ENCODE measurements around the gene SLC9A9. TPM values are rescaled to one million over a fixed set of nuclear protein-coding genes. Genes with fewer than 3 reads are reported as not detected.

The SLC9A9 gene
- total RNA-seq, 4 donors from 2014 or later: 12.8 to 63.8 (median 33.3) TPM

- intact Hi-C loops (cut with DNase I; ENCODE audit: low total_unique reads): no loop called here
- Histone ChIP-seq H3K36me3 (no peaks in the 10 kb centered on the region), H3K27ac (peak overlapping the region in 1 of 2 donors; percentile 33), H3K4me3 (no peak overlapping the region), H3K4me1 (no peaks in the 10 kb centered on the region), H3K27me3 (no peaks in the 10 kb centered on the region), H3K9me3 (no peaks in the 10 kb centered on the region)
- no peak for DNase-seq
- TF ChIP-seq CTCF (IDR thresholded peaks at IDR 0.05) (no peak), POLR2A (IDR thresholded peaks at IDR 0.05) (no peak)
These were observed 78.7 kb downstream of the SLC9A9 start for GRCh38 chr3:143769616-143770015.

- DNase-seq: no peak
- Histone ChIP-seq H3K4me1 (no peaks in the 10 kb centered on the region), H3K9me3 (no peaks in the 10 kb centered on the region), H3K36me3 (no peaks in the 10 kb centered on the region), H3K4me3 (no peak overlapping the region), H3K27me3 (no peaks in the 10 kb centered on the region), H3K27ac (no peak overlapping the region)
- TF ChIP-seq CTCF (IDR thresholded peaks at IDR 0.05) (no peak), POLR2A (IDR thresholded peaks at IDR 0.05) (no peak)
- intact Hi-C loops (cut with DNase I; ENCODE audit: low total_unique reads): no loop called here
These were observed 83.4 kb downstream of the SLC9A9 start for GRCh38 chr3:143764840-143765239.

- TF ChIP-seq POLR2A (IDR thresholded peaks at IDR 0.05): no peak
- peak in 1 of 4 experiments; percentile 5 for TF ChIP-seq CTCF (IDR thresholded peaks at IDR 0.05)
These were observed 84.6 kb downstream of the SLC9A9 start for GRCh38 chr3:143763564-143764162.

GRCh38 chr3:143757691-143758090, 90.6 kb downstream of the SLC9A9 start:
- TF ChIP-seq CTCF (IDR thresholded peaks at IDR 0.05) (no peak), POLR2A (IDR thresholded peaks at IDR 0.05) (no peak)
- Histone ChIP-seq H3K4me1 (no peaks in the 10 kb centered on the region), H3K27me3 (no peaks in the 10 kb centered on the region), H3K36me3 (no peaks in the 10 kb centered on the region), H3K27ac (no peak overlapping the region), H3K9me3 (no peaks in the 10 kb centered on the region), H3K4me3 (no peak overlapping the region)
- intact Hi-C loops (cut with DNase I; ENCODE audit: low total_unique reads): no loop called here
- no peak for DNase-seq

More at GRCh38 chr3:143763564-143764162, 84.6 kb downstream of the SLC9A9 start:
- DNase-seq: no peak
- Histone ChIP-seq H3K4me3 (no peak overlapping the region), H3K36me3 (no peaks in the 10 kb centered on the region), H3K27ac (no peak overlapping the region), H3K9me3 (no peaks in the 10 kb centered on the region), H3K27me3 (no peaks in the 10 kb centered on the region), H3K4me1 (no peaks in the 10 kb centered on the region)
- intact Hi-C loops (cut with DNase I; ENCODE audit: low total_unique reads): no loop called here

GRCh38 chr3:143755978-143756377, 92.3 kb downstream of the SLC9A9 start:
- Histone ChIP-seq H3K27me3 (no peaks in the 10 kb centered on the region), H3K4me3 (no peak overlapping the region), H3K9me3 (no peaks in the 10 kb centered on the region), H3K27ac (no peak overlapping the region), H3K36me3 (no peaks in the 10 kb centered on the region), H3K4me1 (no peaks in the 10 kb centered on the region)
- TF ChIP-seq CTCF (IDR thresholded peaks at IDR 0.05) (no peak), POLR2A (IDR thresholded peaks at IDR 0.05) (no peak)
- DNase-seq: no peak
- intact Hi-C loops (cut with DNase I; ENCODE audit: low total_unique reads): no loop called here

Measured in uterus (tissue), 4 donors.